Stimulated activated CD4-positive, alpha-beta T cell treated with anti-CD3 and anti-CD28 coated beads, Interleukin-2, amount 100 ng/mL, for 4 hours (primary cell): ENCODE data around the gene CDH4.

ENCODE experiments used
- DNase-seq: peaks from one replicate; pipeline ENCODE4 v3.0.0-alpha.2; 2020; ENCODE audit warnings: low read depth

Gene CDH4

GRCh38 chr20:61917474-61918145, 665.5 kb downstream of the CDH4 start:
- no peak for DNase-seq

- DNase-seq, result no peak
These were observed 666.5 kb downstream of the CDH4 start for GRCh38 chr20:61918548-61918947.

GRCh38 chr20:61919239-61919638, 667.2 kb downstream of the CDH4 start:
- no peak for DNase-seq

- no peak for DNase-seq
These were observed 667.8 kb downstream of the CDH4 start for GRCh38 chr20:61919675-61920365.

DNA sequence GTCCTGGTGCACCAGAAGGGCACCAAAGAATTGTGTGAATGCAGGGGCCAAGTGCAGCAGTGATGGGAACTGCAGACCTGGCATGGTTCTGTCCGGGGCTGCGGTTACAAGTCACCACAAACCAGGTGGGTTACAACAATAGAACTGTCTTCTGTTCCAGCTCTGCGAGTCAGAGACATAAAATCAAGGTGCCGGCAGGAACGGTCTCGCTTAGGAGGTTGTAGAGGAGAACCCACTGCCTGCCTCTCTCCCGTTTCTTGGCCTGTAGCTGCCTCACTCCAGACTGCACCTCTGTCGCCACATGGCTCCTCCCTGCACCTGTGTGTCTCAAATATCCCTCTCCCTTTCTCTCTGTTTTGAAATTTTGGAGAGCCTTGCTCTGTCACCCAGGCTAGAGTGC, 670.4 kb downstream of the CDH4 start:
- DNase-seq, result no peak

DNA sequence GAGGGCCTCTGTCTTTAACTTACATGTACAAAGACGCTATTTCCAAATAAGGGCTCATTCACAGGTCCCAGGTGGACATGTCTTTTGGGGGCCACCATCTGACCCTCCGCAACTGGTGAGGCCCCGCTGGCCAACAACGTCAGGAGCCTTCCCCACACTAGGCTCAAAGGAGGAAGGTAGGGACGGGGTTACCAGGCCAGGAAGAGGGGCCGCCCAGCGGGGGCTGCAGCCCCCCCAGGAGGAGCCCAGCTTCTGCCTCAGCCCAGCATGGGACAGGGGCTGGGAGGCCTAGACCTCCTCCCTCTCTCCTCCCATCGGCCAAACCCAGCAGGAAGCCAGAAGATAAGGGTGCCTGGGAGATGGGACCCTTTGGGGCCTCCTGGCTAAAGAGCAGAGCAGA, 670.9 kb downstream of the CDH4 start:
- DNase-seq, result no peak

GRCh38 chr20:61923371-61924166, 671.5 kb downstream of the CDH4 start:
- DNase-seq, result no peak

DNA sequence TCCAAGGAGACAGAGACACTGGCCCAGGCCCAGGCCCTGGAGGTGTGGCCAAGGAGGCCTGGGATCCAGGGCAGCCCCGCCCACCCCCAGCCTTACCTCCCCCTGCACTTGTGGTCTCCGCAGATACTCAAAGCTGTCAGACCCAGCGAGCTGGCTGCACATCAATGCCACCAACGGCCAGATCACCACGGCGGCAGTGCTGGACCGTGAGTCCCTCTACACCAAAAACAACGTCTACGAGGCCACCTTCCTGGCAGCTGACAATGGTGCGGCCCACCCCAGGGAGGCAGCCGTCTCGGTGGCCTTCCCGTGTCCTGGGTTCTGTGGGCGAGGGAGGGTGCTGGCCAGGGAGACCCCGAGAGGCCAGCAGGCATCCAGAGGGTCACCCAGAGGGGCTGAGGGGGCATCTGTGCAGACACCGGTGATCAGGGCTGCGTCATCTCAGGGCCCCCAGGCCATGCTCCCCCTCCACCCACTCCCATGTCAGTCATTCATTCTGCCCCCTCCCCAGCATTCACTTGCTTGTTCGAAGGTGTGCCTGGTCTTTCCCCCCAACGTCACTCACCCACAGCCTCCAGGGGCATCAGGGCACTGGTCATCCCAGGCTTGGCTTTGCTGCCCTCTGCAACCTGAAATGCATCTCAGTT, 672.3 kb downstream of the CDH4 start:
- DNase-seq, result no peak

DNA sequence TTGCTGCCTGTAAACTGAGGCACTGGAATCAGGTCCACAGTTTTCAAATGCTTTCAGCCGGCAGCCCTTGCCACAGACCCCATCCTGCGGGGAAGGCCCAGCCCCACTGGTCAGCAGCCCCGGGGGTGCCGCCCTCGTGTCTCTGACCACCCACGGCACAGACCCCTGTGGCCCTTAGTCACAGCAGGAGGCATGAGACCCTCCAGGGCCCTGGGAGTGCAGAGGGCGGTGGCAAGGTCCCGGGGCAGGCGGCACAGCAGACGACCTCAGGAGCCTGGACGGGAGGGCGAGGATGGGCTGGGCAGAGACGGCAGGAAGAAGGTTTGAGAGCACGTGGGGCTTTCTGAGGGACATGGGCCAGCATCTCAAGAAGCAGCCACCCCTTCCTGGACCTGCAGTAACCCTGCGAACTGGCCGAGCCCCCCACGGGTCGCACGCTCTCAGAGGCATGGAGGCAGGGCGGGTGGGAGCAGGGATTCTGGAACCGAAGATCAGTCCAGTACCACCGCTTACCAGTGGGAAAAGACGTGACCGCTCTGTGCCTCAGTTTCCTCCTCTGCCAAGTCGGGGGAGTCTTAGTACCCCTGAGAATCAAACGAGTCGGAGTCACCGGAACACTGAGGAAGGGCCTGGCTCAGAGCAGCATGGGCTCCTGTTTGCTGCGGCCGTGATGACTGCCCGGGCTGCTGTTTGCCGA, 672.9 kb downstream of the CDH4 start:
- DNase-seq, result no peak

- DNase-seq, result no peak
These were observed 673.6 kb downstream of the CDH4 start for GRCh38 chr20:61925555-61926252.

- DNase-seq, result no peak
These were observed 674.2 kb downstream of the CDH4 start for GRCh38 chr20:61926253-61926613.

DNA sequence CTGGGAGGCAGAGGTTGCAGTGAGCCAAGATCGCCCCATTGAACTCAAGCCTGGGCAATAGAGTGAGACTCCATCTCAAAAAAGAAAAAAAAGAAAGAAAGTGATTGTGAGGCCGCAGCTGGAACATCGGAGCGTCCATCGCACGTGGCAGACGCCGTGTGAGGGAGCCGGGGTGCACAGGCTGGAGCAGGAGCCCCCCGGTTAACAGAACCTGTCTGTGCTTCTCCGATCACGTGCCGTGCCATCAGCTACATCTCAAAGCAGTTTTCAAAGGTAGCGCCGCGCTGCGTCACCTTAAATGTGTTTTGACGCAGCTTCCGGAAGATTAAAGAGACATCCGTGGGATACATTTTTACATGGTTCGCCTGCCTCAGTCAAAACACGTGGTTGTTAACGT, 674.7 kb downstream of the CDH4 start:
- DNase-seq, result no peak

- DNase-seq, result no peak
These were observed 675.2 kb downstream of the CDH4 start for GRCh38 chr20:61927193-61927825.

DNA sequence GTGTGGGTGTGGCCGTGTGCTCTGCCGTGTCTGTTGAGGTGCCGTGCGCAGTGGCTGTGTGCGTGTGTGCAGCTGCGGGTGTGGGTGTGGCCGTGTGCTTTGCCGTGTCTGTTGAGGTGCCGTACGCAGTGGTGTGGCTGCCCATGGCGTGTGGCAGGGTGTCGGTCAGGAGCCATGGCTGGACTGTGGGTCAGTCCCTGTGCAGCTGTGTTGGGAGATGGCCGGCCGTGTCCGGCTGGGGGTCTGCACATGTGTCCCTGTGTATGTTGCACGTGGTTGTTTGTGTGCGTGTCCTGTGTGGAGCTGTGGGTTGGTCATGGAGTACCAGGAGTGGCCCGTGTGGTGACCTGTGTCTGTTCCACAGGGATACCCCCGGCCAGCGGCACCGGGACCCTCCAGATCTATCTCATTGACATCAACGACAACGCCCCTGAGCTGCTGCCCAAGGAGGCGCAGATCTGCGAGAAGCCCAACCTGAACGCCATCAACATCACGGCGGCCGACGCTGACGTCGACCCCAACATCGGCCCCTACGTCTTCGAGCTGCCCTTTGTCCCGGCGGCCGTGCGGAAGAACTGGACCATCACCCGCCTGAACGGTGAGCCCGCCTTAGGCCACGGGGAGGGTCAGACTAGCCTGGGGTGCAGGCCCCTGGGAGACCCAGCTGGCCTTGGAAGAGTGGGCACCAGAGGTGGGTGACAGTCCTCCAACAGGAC, 675.9 kb downstream of the CDH4 start:
- no peak for DNase-seq

DNA sequence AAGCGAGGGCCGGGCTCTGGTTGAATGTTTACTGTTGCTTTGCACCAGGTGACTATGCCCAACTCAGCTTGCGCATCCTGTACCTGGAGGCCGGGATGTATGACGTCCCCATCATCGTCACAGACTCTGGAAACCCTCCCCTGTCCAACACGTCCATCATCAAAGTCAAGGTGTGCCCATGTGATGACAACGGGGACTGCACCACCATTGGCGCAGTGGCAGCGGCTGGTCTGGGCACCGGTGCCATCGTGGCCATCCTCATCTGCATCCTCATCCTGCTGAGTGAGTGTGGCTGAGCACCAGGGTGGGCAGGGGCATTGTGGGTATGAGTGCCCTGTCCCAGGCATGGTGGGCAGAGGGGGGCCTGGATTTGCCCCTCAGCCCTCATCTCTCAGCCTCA, 677.5 kb downstream of the CDH4 start:
- no peak for DNase-seq

GRCh38 chr20:61929971-61930666, 678.1 kb downstream of the CDH4 start:
- no peak for DNase-seq

DNA sequence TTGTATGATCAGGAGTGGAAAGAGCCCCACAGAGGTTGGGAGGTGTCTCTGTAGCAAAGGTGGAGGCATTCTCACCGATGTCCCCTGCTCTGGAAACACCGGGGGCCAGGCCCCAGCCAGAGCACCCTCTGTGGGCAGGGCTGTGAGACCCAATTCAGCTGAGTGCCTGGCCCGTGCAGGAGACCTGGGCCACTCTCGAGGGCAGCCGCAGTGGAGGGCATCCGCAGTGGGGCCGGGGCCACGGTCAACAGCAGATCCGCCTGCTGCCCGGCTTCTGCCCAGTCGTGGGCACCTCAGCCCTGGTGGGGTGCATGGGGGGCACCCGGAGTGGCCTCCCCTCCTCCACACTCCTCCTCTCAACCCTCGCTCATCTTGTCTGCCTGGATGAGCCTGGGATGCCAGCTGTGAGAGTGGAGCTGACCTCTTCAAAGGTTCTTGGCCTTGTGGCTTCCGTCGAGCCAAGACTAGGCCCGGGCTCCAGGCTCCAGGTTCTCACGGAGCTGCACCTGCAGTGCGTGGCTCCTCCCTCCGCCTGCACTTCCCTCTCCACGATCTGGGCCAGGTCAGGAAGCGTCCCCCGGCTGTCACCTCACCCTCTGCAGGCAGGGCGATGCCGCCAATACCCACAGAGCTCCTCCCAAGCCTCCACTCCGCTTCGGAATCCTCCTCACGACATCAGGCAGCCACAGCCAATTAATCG, 678.9 kb downstream of the CDH4 start:
- DNase-seq, result no peak

GRCh38 chr20:61931476-61932198, 679.6 kb downstream of the CDH4 start:
- DNase-seq, result no peak
